Type B pancreatic cell (in vitro differentiated cells): Measurements from ENCODE around the gene PCDHGA5. TPM values are rescaled to one million over a fixed set of nuclear protein-coding genes. Genes with fewer than 3 reads are reported as not detected.
A peak's percentile ranks its signal among the peaks of the same experiment; 100 is the strongest.
"Not testable (repeated sequence)": the region's sequence is repeated elsewhere in the genome, so short reads cannot be mapped to it uniquely, and the experiment has no call there.

ENCODE experiments used
- DNase-seq: peaks from one replicate; pipeline ENCODE4 v3.0.0; 2021; ENCODE audit warnings: mixed read lengths; ENCODE audit not compliant: unreplicated experiment; ENCODE audit errors: extremely low spot score
- H3K27ac Mint-ChIP-seq: 2 replicates; pipeline ENCODE4 v1.8.0; 2021; ENCODE audit warnings: mild to moderate bottlenecking, mixed read lengths
- H3K27me3 Mint-ChIP-seq: 2 replicates; pipeline ENCODE4 v1.8.0; 2021; ENCODE audit warnings: mixed read lengths
- H3K36me3 Mint-ChIP-seq: 2 replicates; pipeline ENCODE4 v1.8.0; 2021; ENCODE audit warnings: mixed read lengths
- H3K4me1 Mint-ChIP-seq: one replicate; pipeline ENCODE4 v1.8.0; 2021; ENCODE audit warnings: mixed read lengths; ENCODE audit not compliant: unreplicated experiment
- H3K4me3 Mint-ChIP-seq: 2 replicates; pipeline ENCODE4 v1.8.0; 2021; ENCODE audit warnings: mild to moderate bottlenecking, mixed read lengths
- H3K9me3 Mint-ChIP-seq: 2 replicates; pipeline ENCODE4 v1.8.0; 2021; ENCODE audit warnings: mixed read lengths
- total RNA-seq: library from RNA; stranded (reverse); gene quantifications from 2 replicates; pipeline ENCODE4 v1.2.1, GENCODE V29; 2021; ENCODE audit warnings: low replicate concordance
- TF ChIP-seq, protein P1 (sequence below): fragments of 200-600 bp; sonication (generic); conservative IDR thresholded peaks from 2 replicates; pipeline ENCODE4 v1.5.0; 2021; ENCODE audit warnings: antibody characterized with exemption, mild to moderate bottlenecking

PCDHGA5 gene
- total RNA-seq, 1 donor from 2014 or later, result 0.39 TPM

- H3K4me3 Mint-ChIP-seq, result no peak overlapping the region
- no peak overlapping the region for H3K27ac Mint-ChIP-seq
- peaks cover 4% of the 10 kb centered on the region for H3K9me3 Mint-ChIP-seq
- peaks cover 3% of the 10 kb centered on the region for H3K36me3 Mint-ChIP-seq
- no peaks in the 10 kb centered on the region for H3K4me1 Mint-ChIP-seq
- H3K27me3 Mint-ChIP-seq, result no peaks in the 10 kb centered on the region
- TF ChIP-seq, protein P1, sequence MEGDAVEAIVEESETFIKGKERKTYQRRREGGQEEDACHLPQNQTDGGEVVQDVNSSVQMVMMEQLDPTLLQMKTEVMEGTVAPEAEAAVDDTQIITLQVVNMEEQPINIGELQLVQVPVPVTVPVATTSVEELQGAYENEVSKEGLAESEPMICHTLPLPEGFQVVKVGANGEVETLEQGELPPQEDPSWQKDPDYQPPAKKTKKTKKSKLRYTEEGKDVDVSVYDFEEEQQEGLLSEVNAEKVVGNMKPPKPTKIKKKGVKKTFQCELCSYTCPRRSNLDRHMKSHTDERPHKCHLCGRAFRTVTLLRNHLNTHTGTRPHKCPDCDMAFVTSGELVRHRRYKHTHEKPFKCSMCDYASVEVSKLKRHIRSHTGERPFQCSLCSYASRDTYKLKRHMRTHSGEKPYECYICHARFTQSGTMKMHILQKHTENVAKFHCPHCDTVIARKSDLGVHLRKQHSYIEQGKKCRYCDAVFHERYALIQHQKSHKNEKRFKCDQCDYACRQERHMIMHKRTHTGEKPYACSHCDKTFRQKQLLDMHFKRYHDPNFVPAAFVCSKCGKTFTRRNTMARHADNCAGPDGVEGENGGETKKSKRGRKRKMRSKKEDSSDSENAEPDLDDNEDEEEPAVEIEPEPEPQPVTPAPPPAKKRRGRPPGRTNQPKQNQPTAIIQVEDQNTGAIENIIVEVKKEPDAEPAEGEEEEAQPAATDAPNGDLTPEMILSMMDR, result no peak
- DNase-seq, result no peak
These were observed 10.7 kb downstream of the PCDHGA5 start for GRCh38 chr5:141374627-141375026.

GRCh38 chr5:141375444-141376155 is 11.6 kb downstream of the PCDHGA5 start:
- not testable (repeated sequence) for H3K4me1 Mint-ChIP-seq, H3K36me3 Mint-ChIP-seq, H3K27ac Mint-ChIP-seq, H3K27me3 Mint-ChIP-seq, H3K4me3 Mint-ChIP-seq, DNase-seq, H3K9me3 Mint-ChIP-seq

- no peaks in the 10 kb centered on the region for H3K27me3 Mint-ChIP-seq
- no peak within 1 kb of the TSS for H3K27ac Mint-ChIP-seq
- no peaks in the 10 kb centered on the region for H3K9me3 Mint-ChIP-seq
- no peaks in the 10 kb centered on the region for H3K4me1 Mint-ChIP-seq
- TF ChIP-seq, protein P1, result no peak
- H3K4me3 Mint-ChIP-seq, result no peak within 1 kb of the TSS
- peak; percentile 60 for DNase-seq
- H3K36me3 Mint-ChIP-seq, result no peaks in the 10 kb centered on the region
These were observed 18.7 kb downstream of the PCDHGA5 start, which contains the start of gene PCDHGA7 for GRCh38 chr5:141382469-141383294. Gene PCDHGA7, plus strand, starts transcription at chr5:141382742. Its CDS starts 158 bp downstream, at chr5:141382900.

- Mint-ChIP-seq H3K36me3 (peaks cover 1% of the 10 kb centered on the region), H3K9me3 (no peaks in the 10 kb centered on the region), H3K27me3 (no peaks in the 10 kb centered on the region), H3K4me3 (no peak overlapping the region), H3K4me1 (no peaks in the 10 kb centered on the region), H3K27ac (no peak overlapping the region)
- DNase-seq, result no peak
- TF ChIP-seq, protein P1, result no peak
These were observed 19.4 kb downstream of the PCDHGA5 start for GRCh38 chr5:141383345-141383744.

DNA sequence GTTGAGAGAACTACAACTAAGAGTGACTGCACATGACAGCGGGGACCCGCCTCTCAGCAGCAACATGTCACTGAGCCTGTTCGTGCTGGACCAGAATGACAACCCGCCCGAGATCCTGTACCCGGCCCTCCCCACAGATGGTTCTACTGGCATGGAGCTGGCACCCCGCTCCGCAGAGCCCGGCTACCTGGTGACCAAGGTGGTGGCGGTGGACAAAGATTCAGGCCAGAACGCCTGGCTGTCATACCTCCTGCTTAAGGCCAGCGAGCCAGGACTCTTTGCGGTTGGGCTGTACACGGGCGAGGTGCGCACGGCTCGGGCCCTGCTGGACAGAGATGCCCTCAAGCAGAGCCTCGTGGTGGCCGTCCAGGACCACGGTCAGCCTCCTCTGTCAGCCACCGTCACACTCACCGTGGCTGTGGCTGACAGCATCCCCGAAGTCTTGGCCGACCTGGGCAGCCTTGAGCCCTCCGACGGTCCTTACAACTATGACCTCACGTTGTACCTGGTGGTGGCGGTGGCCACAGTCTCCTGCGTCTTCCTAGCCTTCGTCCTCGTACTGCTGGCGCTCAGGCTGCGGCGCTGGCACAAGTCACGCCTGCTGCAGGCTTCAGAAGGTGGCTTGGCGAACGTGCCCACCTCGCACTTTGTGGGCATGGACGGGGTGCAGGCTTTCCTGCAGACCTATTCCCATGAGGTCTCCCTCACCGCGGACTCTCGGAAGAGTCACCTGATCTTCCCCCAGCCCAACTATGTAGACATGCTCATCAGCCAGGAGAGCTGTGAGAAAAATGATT is 20.7 kb downstream of the PCDHGA5 start:
- H3K4me1 Mint-ChIP-seq, result no peaks in the 10 kb centered on the region
- peak; percentile 58 for DNase-seq
- H3K27me3 Mint-ChIP-seq, result no peaks in the 10 kb centered on the region
- H3K9me3 Mint-ChIP-seq, result no peaks in the 10 kb centered on the region
- TF ChIP-seq, protein P1, result no peak
- no peak overlapping the region for H3K27ac Mint-ChIP-seq
- H3K36me3 Mint-ChIP-seq, result peaks cover 7% of the 10 kb centered on the region
- H3K4me3 Mint-ChIP-seq, result no peak overlapping the region
